Activated CD8-positive, alpha-beta memory T cell treated with anti-CD3 and anti-CD28 coated beads, Interleukin-2, amount 10 ng/mL, durations not matched to agents 7 days and 5 days (primary cell): ENCODE data around the gene ADM2. TPM values are rescaled to one million over a fixed set of nuclear protein-coding genes. Genes with fewer than 3 reads are reported as not detected.
"Not testable (repeated sequence)": the region's sequence is repeated elsewhere in the genome, so short reads cannot be mapped to it uniquely, and the experiment has no call there.

ENCODE experiments used
- ATAC-seq: fragments of 150-1000 bp; cut with Tn5 transposase; one replicate; pipeline ENCODE4 v1.10.0; 2021; ENCODE audit warnings: moderate library complexity
- CTCF ChIA-PET: fragments of 350-600 bp; sonication (Branson Sonifier 250); formaldehyde crosslinking; loops from one replicate; lab custom pipeline; 2021; ENCODE audit warnings: antibody characterized with exemption; lab: Charles Lee
- DNase-seq: peaks from one replicate; pipeline ENCODE4 v3.0.0-alpha.2; 2020
- H3K27ac Mint-ChIP-seq: one replicate; pipeline ENCODE4 v1.8.0; 2021; ENCODE audit warnings: mild to moderate bottlenecking, mixed read lengths
- H3K27me3 Mint-ChIP-seq: one replicate; pipeline ENCODE4 v1.8.0; 2021; ENCODE audit warnings: mixed read lengths
- H3K36me3 Mint-ChIP-seq: one replicate; pipeline ENCODE4 v1.8.0; 2021; ENCODE audit warnings: mild to moderate bottlenecking, mixed read lengths
- H3K4me1 Mint-ChIP-seq: one replicate; pipeline ENCODE4 v1.8.0; 2021; ENCODE audit warnings: mixed read lengths
- H3K4me3 Mint-ChIP-seq: one replicate; pipeline ENCODE4 v1.8.0; 2021; ENCODE audit warnings: mild to moderate bottlenecking, moderate library complexity, mixed read lengths
- H3K9me3 Mint-ChIP-seq: one replicate; pipeline ENCODE4 v1.8.0; 2022; ENCODE audit warnings: low read depth, mixed read lengths
- total RNA-seq, 2 experiments: library from RNA; stranded (reverse); gene quantifications; one replicate each; pipeline ENCODE4 v1.2.3, GENCODE V29; 2021

Gene ADM2
- total RNA-seq, result 1 to 10 TPM; 4.7 to 5.3 TPM

DNA sequence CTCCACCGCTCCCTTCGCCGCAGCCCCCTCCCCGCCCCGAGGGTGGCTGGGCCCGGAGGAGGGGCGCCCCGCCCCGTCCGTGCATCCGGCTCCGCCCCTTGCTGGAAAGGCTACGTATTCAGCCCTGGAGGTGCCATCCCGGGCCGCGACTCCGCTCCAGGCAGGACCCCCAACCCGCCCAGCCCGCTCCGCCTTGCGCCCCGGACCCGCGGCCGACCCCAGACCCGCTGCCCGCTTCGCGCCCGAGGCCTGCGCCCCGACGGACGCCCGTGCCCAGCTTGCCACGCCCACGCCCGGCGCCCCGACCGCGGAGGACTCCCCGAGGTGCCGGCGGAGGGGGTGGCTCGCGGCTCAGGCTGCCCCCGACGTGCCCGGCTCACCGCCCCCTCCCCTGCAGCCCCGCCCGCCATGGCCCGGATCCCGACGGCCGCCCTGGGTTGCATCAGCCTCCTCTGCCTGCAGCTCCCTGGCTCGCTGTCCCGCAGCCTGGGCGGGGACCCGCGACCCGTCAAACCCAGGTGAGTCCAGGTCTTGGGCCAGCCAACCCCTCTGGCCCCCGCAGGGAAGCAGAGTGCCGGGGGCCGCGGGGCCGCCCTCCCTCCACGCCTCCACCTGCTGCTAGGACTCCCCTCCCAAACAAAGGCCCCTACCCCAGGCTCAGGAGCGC lies at the start of gene ADM2:
Gene ADM2 (plus strand): TSS at position 104 of the 667 bp plus-strand sequence. CDS start 305 bp downstream, at position 409.
- Mint-ChIP-seq H3K36me3 (no peaks in the 10 kb centered on the region), H3K9me3 (no peaks in the 10 kb centered on the region), H3K27me3 (peaks cover 16% of the 10 kb centered on the region), H3K4me1 (peaks cover 4% of the 10 kb centered on the region), H3K27ac (no peak within 1 kb of the TSS), H3K4me3 (peak within 1 kb of the TSS; percentile 64)
- DNase-seq (peak; percentile 72), ATAC-seq (peak; percentile 90)
- CTCF ChIA-PET, result interaction anchor here (0.8 to 2.0 kb wide), 6 partner anchors 8 to 139 kb away, joined by 3 to 9 read pairs (median 4); no protein-coding TSS in a partner anchor

DNA sequence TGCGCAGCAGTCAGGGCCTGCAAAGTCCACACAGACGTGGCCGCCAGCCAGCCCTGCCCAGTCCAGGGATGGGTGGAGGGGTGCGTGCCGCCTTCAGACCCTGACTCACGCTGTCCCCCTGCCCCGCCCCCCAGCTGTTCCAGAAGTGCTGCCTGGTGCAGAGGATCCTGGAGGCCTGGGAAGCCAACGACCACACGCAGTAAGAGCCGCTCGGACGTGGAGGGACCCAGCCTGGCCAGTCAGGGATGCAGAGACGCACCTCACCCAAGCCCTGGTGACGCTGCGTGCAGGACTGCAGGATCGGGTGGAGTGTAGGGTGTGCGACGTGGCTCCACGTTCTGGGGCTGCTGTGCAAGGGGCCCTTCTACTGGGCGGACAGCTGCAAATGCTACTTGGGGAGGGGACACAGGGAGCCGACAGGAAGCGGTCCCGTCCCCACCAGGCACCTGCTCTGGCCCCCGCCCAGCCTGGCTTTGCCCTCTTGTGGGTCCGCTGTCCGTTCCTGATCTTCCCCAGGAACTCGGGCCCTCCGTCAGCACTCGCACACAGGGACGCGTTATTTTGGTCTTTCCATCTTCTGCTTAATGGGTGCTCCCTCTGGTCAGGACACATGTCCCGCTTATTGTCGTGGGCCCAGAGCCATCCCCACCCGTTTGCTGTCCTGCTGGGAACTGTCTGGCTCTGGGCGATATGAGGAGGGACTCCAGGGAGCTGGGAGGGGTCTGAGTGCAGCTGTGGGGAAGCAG lies 49.0 kb upstream of the ADM2 start:
- Mint-ChIP-seq H3K27ac (no peak overlapping the region), H3K4me3 (no peak overlapping the region), H3K27me3 (no peaks in the 10 kb centered on the region), H3K9me3 (no peaks in the 10 kb centered on the region), H3K36me3 (peaks cover 27% of the 10 kb centered on the region), H3K4me1 (no peaks in the 10 kb centered on the region)
- DNase-seq (no peak), ATAC-seq (no peak)
- CTCF ChIA-PET, result no interaction called here

GRCh38 chr22:50432877-50433510 lies 48.3 kb upstream of the ADM2 start:
- H3K27me3 Mint-ChIP-seq, H3K9me3 Mint-ChIP-seq, DNase-seq, CTCF ChIA-PET, H3K4me3 Mint-ChIP-seq, H3K4me1 Mint-ChIP-seq, H3K27ac Mint-ChIP-seq, ATAC-seq: not testable (repeated sequence)
- peaks cover 26% of the 10 kb centered on the region for H3K36me3 Mint-ChIP-seq

GRCh38 chr22:50434849-50435248 lies 46.5 kb upstream of the ADM2 start:
- H3K27ac Mint-ChIP-seq, result no peak overlapping the region
- CTCF ChIA-PET, result interaction anchor here (1.1 to 1.2 kb wide), 2 partner anchors 10 to 74 kb away, joined by 3 read pairs; no protein-coding TSS in a partner anchor
- H3K4me3 Mint-ChIP-seq, result no peak overlapping the region
- DNase-seq (no peak), ATAC-seq (no peak)
- H3K4me1 Mint-ChIP-seq, result no peaks in the 10 kb centered on the region
- H3K9me3 Mint-ChIP-seq, result no peaks in the 10 kb centered on the region
- H3K27me3 Mint-ChIP-seq, result no peaks in the 10 kb centered on the region
- peaks cover 13% of the 10 kb centered on the region for H3K36me3 Mint-ChIP-seq

DNA sequence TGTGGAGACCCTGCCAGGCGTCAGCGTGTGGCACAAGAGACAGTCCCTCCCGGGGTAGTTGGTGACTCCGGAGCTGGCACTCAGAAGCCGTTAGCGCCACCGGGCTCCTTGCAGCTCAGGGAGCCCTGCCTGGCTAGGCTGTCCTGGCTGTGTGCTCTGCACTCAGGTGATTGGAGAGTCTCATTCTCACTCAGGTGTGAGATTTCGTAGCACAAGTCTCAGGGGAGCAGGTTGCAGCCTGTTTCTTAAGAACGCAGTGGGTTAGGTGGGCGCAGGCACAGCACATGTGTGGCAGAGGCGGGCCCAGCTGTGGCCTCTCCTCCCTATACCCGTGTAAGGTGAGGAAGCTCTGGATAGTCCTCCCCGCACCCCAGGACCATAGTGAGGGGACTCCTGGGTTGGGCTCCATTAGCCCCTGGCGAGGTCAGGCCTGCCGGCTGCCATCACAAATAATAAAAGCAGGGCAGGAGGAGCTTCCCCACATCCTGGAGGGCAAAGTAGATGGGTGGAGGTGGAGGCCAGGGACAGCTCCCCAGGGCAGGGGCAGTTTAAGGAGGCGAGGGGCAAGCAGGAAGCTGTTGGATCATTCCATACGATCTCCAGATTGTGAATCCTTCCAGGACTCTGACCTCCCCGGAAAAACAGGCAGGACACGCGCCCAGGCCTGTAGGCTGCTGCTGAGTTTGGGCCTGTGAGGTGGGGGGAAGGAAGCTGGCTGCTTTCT lies 45.9 kb upstream of the ADM2 start:
- Mint-ChIP-seq H3K9me3 (no peaks in the 10 kb centered on the region), H3K4me1 (no peaks in the 10 kb centered on the region), H3K4me3 (no peak overlapping the region), H3K36me3 (peaks cover 13% of the 10 kb centered on the region), H3K27me3 (no peaks in the 10 kb centered on the region), H3K27ac (no peak overlapping the region)
- CTCF ChIA-PET, result interaction anchor here (1.1 to 1.2 kb wide), 2 partner anchors 10 to 74 kb away, joined by 3 read pairs; no protein-coding TSS in a partner anchor
- no peak for ATAC-seq
- DNase-seq, result no peak

DNA sequence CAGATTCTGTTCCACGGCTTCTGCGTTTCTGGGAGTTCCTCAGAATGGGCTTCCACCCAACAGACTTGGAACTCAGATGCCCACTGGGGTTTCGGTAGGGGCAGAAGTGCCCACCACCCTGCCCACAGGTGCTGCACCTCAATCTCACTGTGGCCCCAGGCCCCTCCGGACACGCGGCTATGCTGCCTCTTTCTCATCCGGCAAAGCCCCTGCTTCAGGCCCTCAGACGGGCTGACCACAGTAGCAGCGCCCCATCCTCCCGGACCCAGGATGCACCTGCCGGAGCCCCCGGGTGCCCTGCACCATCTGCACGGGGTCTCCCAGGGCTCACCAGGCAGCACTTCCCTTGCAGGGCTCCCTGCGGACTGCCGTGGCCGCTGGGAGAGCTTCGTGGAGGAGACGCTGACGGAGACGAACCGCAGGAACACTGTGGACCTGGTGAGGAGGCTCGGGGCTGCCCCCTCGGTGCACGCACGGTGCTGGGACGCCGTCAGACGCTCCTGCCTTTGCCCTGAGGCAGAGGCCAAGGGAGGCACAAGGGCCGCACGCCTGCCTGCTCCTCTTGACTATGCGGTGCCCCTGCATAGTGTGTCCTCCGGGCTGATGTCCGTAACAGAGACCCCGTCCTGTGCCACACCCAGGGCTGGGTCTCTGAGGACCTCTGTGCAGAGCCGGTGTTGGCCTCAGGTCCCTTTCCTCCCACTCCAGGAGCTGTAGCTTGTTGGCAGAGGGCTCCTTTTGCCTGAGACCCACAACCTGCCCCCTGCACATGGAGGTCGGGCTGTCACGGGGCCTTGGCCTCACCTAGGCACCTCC lies 45.1 kb upstream of the ADM2 start:
- no peaks in the 10 kb centered on the region for H3K9me3 Mint-ChIP-seq
- H3K36me3 Mint-ChIP-seq, result peaks cover 9% of the 10 kb centered on the region
- no peaks in the 10 kb centered on the region for H3K4me1 Mint-ChIP-seq
- ATAC-seq (no peak), DNase-seq (no peak)
- no peak overlapping the region for H3K27ac Mint-ChIP-seq
- no peaks in the 10 kb centered on the region for H3K27me3 Mint-ChIP-seq
- CTCF ChIA-PET, result interaction anchor here (1.2 kb wide), 1 partner anchor 9 kb away, joined by 3 read pairs; no protein-coding TSS in a partner anchor
- no peak overlapping the region for H3K4me3 Mint-ChIP-seq

- CTCF ChIA-PET, result no interaction called here
- no peak for DNase-seq
- Mint-ChIP-seq H3K27ac (no peak overlapping the region), H3K27me3 (no peaks in the 10 kb centered on the region), H3K36me3 (peaks cover 3% of the 10 kb centered on the region), H3K4me1 (no peaks in the 10 kb centered on the region), H3K9me3 (no peaks in the 10 kb centered on the region), H3K4me3 (no peak overlapping the region)
- no peak for ATAC-seq
Observed at GRCh38 chr22:50436841-50437341, 44.5 kb upstream of the ADM2 start.

DNA sequence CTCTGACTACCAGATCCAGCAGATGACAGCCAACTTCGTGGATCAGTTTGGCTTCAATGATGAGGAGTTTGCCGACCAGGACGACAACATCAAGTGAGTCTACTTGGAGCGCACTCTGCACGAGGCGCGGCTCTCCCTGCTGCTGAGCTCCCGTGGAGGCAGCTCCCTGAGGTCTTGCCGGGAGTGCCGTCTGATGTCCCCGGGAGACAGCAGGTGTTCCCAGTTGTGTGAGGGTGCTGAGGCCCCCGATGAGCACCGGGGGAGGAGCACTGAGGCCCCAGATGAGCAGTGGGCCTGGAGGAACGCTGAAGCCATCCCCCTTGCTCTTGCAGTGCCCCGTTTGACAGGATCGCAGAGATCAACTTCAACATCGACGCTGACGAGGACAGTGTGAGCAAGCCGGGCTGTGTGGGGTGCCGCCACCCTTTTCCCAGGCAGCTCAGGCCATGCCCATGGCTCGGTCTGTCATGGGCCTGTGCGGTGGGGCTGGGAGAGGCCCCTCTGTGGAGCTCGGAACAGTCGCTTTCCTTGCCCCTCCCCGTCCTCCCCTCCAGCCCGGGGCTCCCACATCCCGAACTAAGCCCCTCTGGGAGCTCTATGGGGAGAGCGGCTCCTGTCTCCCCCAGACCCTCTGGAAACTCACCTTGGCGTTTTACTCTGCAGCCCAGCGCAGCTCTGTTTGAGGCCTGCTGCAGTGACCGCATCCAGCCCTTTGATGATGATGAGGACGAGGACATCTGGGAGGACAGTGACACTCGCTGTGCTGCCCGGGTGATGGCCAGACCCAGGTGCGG lies 43.6 kb upstream of the ADM2 start:
- CTCF ChIA-PET, result no interaction called here
- no peak for ATAC-seq

GRCh38 chr22:50438305-50439275 lies 42.8 kb upstream of the ADM2 start:
- Mint-ChIP-seq H3K4me1 (peaks cover 6% of the 10 kb centered on the region), H3K9me3 (no peaks in the 10 kb centered on the region), H3K27ac (no peak overlapping the region), H3K4me3 (no peak overlapping the region), H3K36me3 (peaks cover 6% of the 10 kb centered on the region), H3K27me3 (no peaks in the 10 kb centered on the region)
- no peak for ATAC-seq
- DNase-seq, result no peak
- CTCF ChIA-PET, result interaction anchor here (1.8 to 1.9 kb wide), 2 partner anchors 60 to 87 kb away, joined by 5 read pairs; partner anchors contain the start of gene SCO2

More for the DNA sequence above, 43.6 kb upstream of the ADM2 start:
- no peaks in the 10 kb centered on the region for H3K27me3 Mint-ChIP-seq
- no peaks in the 10 kb centered on the region for H3K9me3 Mint-ChIP-seq
- H3K4me3 Mint-ChIP-seq, result no peak overlapping the region
- no peaks in the 10 kb centered on the region for H3K4me1 Mint-ChIP-seq
- peaks cover 3% of the 10 kb centered on the region for H3K36me3 Mint-ChIP-seq
- DNase-seq, result no peak
- no peak overlapping the region for H3K27ac Mint-ChIP-seq

DNA sequence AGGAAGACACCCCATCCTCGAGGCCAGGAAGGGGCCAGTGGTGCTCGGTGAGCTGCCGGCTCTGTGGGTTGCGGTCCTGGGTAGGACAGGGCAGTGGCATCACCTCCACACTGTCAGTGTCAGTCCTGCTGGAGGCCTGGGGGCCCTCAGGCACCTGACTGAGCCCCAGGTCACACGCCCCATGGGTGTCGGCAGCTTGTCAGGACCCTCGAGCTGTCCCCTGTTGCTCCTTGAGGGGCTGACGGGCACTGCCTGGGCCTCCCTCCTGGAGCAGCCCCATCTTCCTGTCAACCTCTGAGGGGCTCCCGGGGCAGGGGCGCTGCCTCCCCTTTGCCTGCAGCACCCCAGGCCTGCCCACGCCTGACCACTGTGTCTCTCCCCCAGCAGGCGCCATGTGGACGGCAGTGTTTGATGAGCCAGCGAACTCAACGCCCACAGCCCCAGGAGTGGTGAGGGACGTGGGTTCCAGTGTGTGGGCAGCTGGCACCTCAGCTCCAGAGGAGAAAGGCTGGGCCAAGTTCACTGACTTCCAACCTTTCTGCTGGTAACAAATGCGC lies 42.0 kb upstream of the ADM2 start:
- H3K27me3 Mint-ChIP-seq, result no peaks in the 10 kb centered on the region
- H3K36me3 Mint-ChIP-seq, result peaks cover 6% of the 10 kb centered on the region
- DNase-seq, result no peak
- CTCF ChIA-PET, result interaction anchor here (1.8 to 1.9 kb wide), 2 partner anchors 59 to 86 kb away, joined by 5 read pairs; partner anchors contain the start of gene SCO2
- H3K9me3 Mint-ChIP-seq, result no peaks in the 10 kb centered on the region
- no peak overlapping the region for H3K4me3 Mint-ChIP-seq
- H3K27ac Mint-ChIP-seq, result no peak overlapping the region
- ATAC-seq, result no peak
- H3K4me1 Mint-ChIP-seq, result peaks cover 6% of the 10 kb centered on the region
